WTC11 (cell line): ENCODE measurements around the gene GSTT2B. TPM values are rescaled to one million over a fixed set of nuclear protein-coding genes. Genes with fewer than 3 reads are reported as not detected.

Experiments used
- ATAC-seq: fragments of 200-7000 bp; cut with Tn5 transposase; 2 replicates; pipeline ENCODE4 v1.10.0; 2021; ENCODE audit warnings: mild to moderate bottlenecking, moderate library complexity
- CTCF ChIA-PET: fragments of 300-600 bp; sonication (Branson Sonifier 250); formaldehyde crosslinking; loops from one replicate; lab custom pipeline; 2021; ENCODE audit warnings: antibody characterized with exemption; lab: Charles Lee
- POLR2A ChIA-PET: fragments of 350-600 bp; sonication (Branson Sonifier 250); formaldehyde crosslinking; loops from one replicate; lab custom pipeline; 2021; ENCODE audit warnings: antibody characterized with exemption; lab: Charles Lee
- DNase-seq: peaks from one replicate; pipeline ENCODE4 v3.0.0; 2021; ENCODE audit warnings: low spot score
- H3K27ac Mint-ChIP-seq: 2 replicates; pipeline ENCODE4 v1.8.0; 2021; ENCODE audit warnings: mixed read lengths
- H3K27me3 Mint-ChIP-seq: 2 replicates; pipeline ENCODE4 v1.8.0; 2021; ENCODE audit warnings: low read depth, mild to moderate bottlenecking, moderate library complexity, mixed read lengths
- H3K36me3 Mint-ChIP-seq: 2 replicates; pipeline ENCODE4 v1.8.0; 2021; ENCODE audit warnings: mixed read lengths
- H3K4me1 Mint-ChIP-seq: 2 replicates; pipeline ENCODE4 v1.8.0; 2022; ENCODE audit warnings: mixed read lengths
- H3K4me3 Mint-ChIP-seq: 2 replicates; pipeline ENCODE4 v1.8.0; 2021; ENCODE audit warnings: mild to moderate bottlenecking, moderate library complexity, mixed read lengths
- H3K9me3 Mint-ChIP-seq: 2 replicates; pipeline ENCODE4 v1.8.0; 2021; ENCODE audit warnings: mixed read lengths
- ATF1 ChIP-seq: sonication (generic); formaldehyde crosslinking; IDR thresholded peaks from 2 replicates; pipeline ENCODE4 v1.8.1; 2023; ENCODE audit warnings: mild to moderate bottlenecking, moderate library complexity, missing genetic modification reagents
- ATF3 ChIP-seq: sonication (generic); formaldehyde crosslinking; conservative IDR thresholded peaks from 2 replicates; pipeline ENCODE4 v1.8.1; 2022; ENCODE audit warnings: mild to moderate bottlenecking, missing genetic modification reagents
- CREB1 ChIP-seq: sonication (generic); formaldehyde crosslinking; IDR thresholded peaks from 2 replicates; pipeline ENCODE4 v1.8.0; 2023; ENCODE audit warnings: mild to moderate bottlenecking, missing genetic modification reagents
- E2F4 ChIP-seq: sonication (generic); formaldehyde crosslinking; IDR thresholded peaks from 2 replicates; pipeline ENCODE4 v1.8.1; 2022; ENCODE audit warnings: low read depth, mild to moderate bottlenecking, moderate library complexity, missing genetic modification reagents, borderline replicate concordance
- EMX1 ChIP-seq: fragments of 250-450 bp; sonication (Bioruptor Pico); IDR thresholded peaks from 2 replicates; pipeline ENCODE4 v1.8.0; 2021; ENCODE audit warnings: mild to moderate bottlenecking
- ETV6 ChIP-seq: sonication (generic); formaldehyde crosslinking; IDR thresholded peaks from 2 replicates; pipeline ENCODE4 v1.8.1; 2022; ENCODE audit warnings: mild to moderate bottlenecking, missing genetic modification reagents
- FOXK1 ChIP-seq: sonication (generic); formaldehyde crosslinking; IDR thresholded peaks from 2 replicates; pipeline ENCODE4 v1.8.0; 2022; ENCODE audit warnings: mild to moderate bottlenecking, moderate library complexity, missing genetic modification reagents
- IRF1 ChIP-seq: sonication (generic); formaldehyde crosslinking; IDR thresholded peaks from 2 replicates; pipeline ENCODE4 v1.8.0; 2023; ENCODE audit warnings: missing genetic modification reagents
- KAT7 ChIP-seq: sonication (generic); formaldehyde crosslinking; IDR thresholded peaks from 2 replicates; pipeline ENCODE4 v1.8.1; 2023; ENCODE audit warnings: missing genetic modification reagents, mild to moderate bottlenecking, borderline replicate concordance
- MAX ChIP-seq: sonication (generic); formaldehyde crosslinking; IDR thresholded peaks from 2 replicates; pipeline ENCODE4 v1.8.0; 2022; ENCODE audit warnings: mild to moderate bottlenecking, missing genetic modification reagents
- MLX ChIP-seq: sonication (generic); formaldehyde crosslinking; IDR thresholded peaks from 2 replicates; pipeline ENCODE4 v1.8.1; 2023; ENCODE audit warnings: mild to moderate bottlenecking, missing genetic modification reagents, moderate library complexity
- NFE2L1 ChIP-seq: sonication (generic); formaldehyde crosslinking; IDR thresholded peaks from 2 replicates; pipeline ENCODE4 v1.8.1; 2023; ENCODE audit warnings: missing genetic modification reagents
- NR1H2 ChIP-seq: sonication (generic); formaldehyde crosslinking; IDR thresholded peaks from 2 replicates; pipeline ENCODE4 v1.9.0; 2021; ENCODE audit warnings: mild to moderate bottlenecking, moderate library complexity, missing genetic modification reagents
- NR3C1 ChIP-seq: sonication (generic); formaldehyde crosslinking; conservative IDR thresholded peaks from 2 replicates; pipeline ENCODE4 v1.8.1; 2023; ENCODE audit warnings: low read depth, mild to moderate bottlenecking, missing genetic modification reagents
- RELA ChIP-seq: sonication (generic); formaldehyde crosslinking; IDR thresholded peaks from 2 replicates; pipeline ENCODE4 v1.8.1; 2022; ENCODE audit warnings: missing genetic modification reagents, mild to moderate bottlenecking, borderline replicate concordance
- STAT6 ChIP-seq: sonication (generic); formaldehyde crosslinking; conservative IDR thresholded peaks from 2 replicates; pipeline ENCODE4 v1.8.1; 2023; ENCODE audit warnings: mild to moderate bottlenecking, low read depth, missing genetic modification reagents, moderate library complexity
- TEAD4 ChIP-seq: sonication (generic); formaldehyde crosslinking; IDR thresholded peaks from 2 replicates; pipeline ENCODE4 v1.8.0; 2022; ENCODE audit warnings: mild to moderate bottlenecking, missing genetic modification reagents
- ZNF138 ChIP-seq: sonication (generic); formaldehyde crosslinking; conservative IDR thresholded peaks from 2 replicates; pipeline ENCODE4 v1.8.1; 2022; ENCODE audit warnings: mild to moderate bottlenecking, moderate library complexity, missing genetic modification reagents
- ZNF219 ChIP-seq: sonication (generic); formaldehyde crosslinking; IDR thresholded peaks from 2 replicates; pipeline ENCODE4 v1.8.0; 2023; ENCODE audit warnings: missing genetic modification reagents, mild to moderate bottlenecking, borderline replicate concordance
- ZNF263 ChIP-seq: sonication (generic); formaldehyde crosslinking; IDR thresholded peaks from 2 replicates; pipeline ENCODE4 v1.8.1; 2022; ENCODE audit warnings: low read depth, mild to moderate bottlenecking, moderate library complexity, missing genetic modification reagents
- ZNF425 ChIP-seq: fragments of 250-450 bp; sonication (Bioruptor Pico); conservative IDR thresholded peaks from 2 replicates; pipeline ENCODE4 v1.9.0; 2021; ENCODE audit warnings: mild to moderate bottlenecking
- ZNF512 ChIP-seq: sonication (generic); formaldehyde crosslinking; IDR thresholded peaks from 2 replicates; pipeline ENCODE4 v1.8.1; 2022; ENCODE audit warnings: missing genetic modification reagents, borderline replicate concordance
- ZSCAN18 ChIP-seq: fragments of 250-450 bp; sonication (Bioruptor Pico); IDR thresholded peaks from 2 replicates; pipeline ENCODE4 v2.1.2; 2022; ENCODE audit warnings: mild to moderate bottlenecking, moderate library complexity
- total RNA-seq: library from RNA; stranded (reverse); gene quantifications from 3 replicates; pipeline ENCODE4 v1.2.3, GENCODE V29; 2021

The GSTT2B gene
- total RNA-seq, 1 experiment from 2014 or later, result 16.6 TPM

- Mint-ChIP-seq H3K27ac (no peak overlapping the region), H3K9me3 (no peaks in the 10 kb centered on the region), H3K27me3 (peaks cover 13% of the 10 kb centered on the region), H3K4me3 (no peak overlapping the region), H3K36me3 (no peaks in the 10 kb centered on the region), H3K4me1 (peaks cover 5% of the 10 kb centered on the region)
- ATAC-seq (no peak), DNase-seq (no peak)
- POLR2A ChIA-PET, result no interaction called here
- CTCF ChIA-PET, result interaction anchor here (0.6 to 1.1 kb wide), 2 partner anchors 132 to 171 kb away, joined by 3 to 4 read pairs; no protein-coding TSS in a partner anchor
- no peak for TF ChIP-seq ZNF138 (CRISPR knock-in tag)
- TF ChIP-seq E2F4 (CRISPR knock-in tag), result no peak
- TF ChIP-seq IRF1 (CRISPR knock-in tag), result no peak
- no peak for TF ChIP-seq STAT6 (CRISPR knock-in tag)
- TF ChIP-seq NR1H2 (CRISPR knock-in tag), result no peak
- TF ChIP-seq KAT7 (CRISPR knock-in tag), result no peak
- TF ChIP-seq FOXK1 (CRISPR knock-in tag), result no peak
- TF ChIP-seq EMX1, result no peak
- no peak for TF ChIP-seq CREB1 (CRISPR knock-in tag)
- TF ChIP-seq ZSCAN18 (CRISPR knock-in tag), result no peak
These were observed 42.9 kb upstream of the GSTT2B start for GRCh38 chr22:24003887-24004286.

GRCh38 chr22:24002851-24003250 lies 41.9 kb upstream of the GSTT2B start:
- DNase-seq (no peak), ATAC-seq (no peak)
- Mint-ChIP-seq H3K36me3 (no peaks in the 10 kb centered on the region), H3K4me3 (no peak overlapping the region), H3K4me1 (peaks cover 5% of the 10 kb centered on the region), H3K27me3 (peaks cover 11% of the 10 kb centered on the region), H3K27ac (no peak overlapping the region), H3K9me3 (no peaks in the 10 kb centered on the region)
- ChIA-PET POLR2A (no interaction called here), CTCF (interaction anchor here (1.1 kb wide), 1 partner anchor 172 kb away, joined by 3 read pairs; no protein-coding TSS in a partner anchor)
- TF ChIP-seq E2F4 (CRISPR knock-in tag), result no peak
- TF ChIP-seq RELA (CRISPR knock-in tag), result no peak
- no peak for TF ChIP-seq MLX (CRISPR knock-in tag)
- TF ChIP-seq ZNF425 (CRISPR knock-in tag), result no peak
- no peak for TF ChIP-seq KAT7 (CRISPR knock-in tag)
- no peak for TF ChIP-seq ETV6
- no peak for TF ChIP-seq NFE2L1
- TF ChIP-seq ZNF263 (CRISPR knock-in tag), result no peak
- no peak for TF ChIP-seq TEAD4 (CRISPR knock-in tag)
- no peak for TF ChIP-seq ZNF512 (CRISPR knock-in tag)
- no peak for TF ChIP-seq ATF1 (CRISPR knock-in tag)
- no peak for TF ChIP-seq ATF3
- TF ChIP-seq NR3C1, result no peak
- TF ChIP-seq ZNF219, result no peak
- no peak for TF ChIP-seq MAX (CRISPR knock-in tag)
